ENCODE measurements around the gene TRIM63. TPM values are rescaled to one million over a fixed set of nuclear protein-coding genes. Genes with fewer than 3 reads are reported as not detected.

Gene TRIM63
- total RNA-seq, 4 donors from 2014 or later = 0.77 to 5.4 TPM; not detected in 2

GRCh38 chr1:26084091-26084561, 16.7 kb upstream of the TRIM63 start:
- no peaks in the 10 kb centered on the region for H3K4me1 ChIP-seq
- intact Hi-C loops (cut with DNase I; ENCODE audit: low total_unique reads) = no loop called here

GRCh38 chr1:26083208-26083607, 15.8 kb upstream of the TRIM63 start:
- no peak for DNase-seq
- intact Hi-C loops (cut with DNase I; ENCODE audit: low total_unique reads) = no loop called here
- TF ChIP-seq CTCF (IDR thresholded peaks at IDR 0.05) (no peak), POLR2A (IDR thresholded peaks at IDR 0.05) (no peak)
- Histone ChIP-seq H3K4me1 (no peaks in the 10 kb centered on the region), H3K4me3 (no peak overlapping the region), H3K27ac (no peak overlapping the region), H3K27me3 (no peaks in the 10 kb centered on the region), H3K9me3 (no peaks in the 10 kb centered on the region), H3K36me3 (no peaks in the 10 kb centered on the region)

More at GRCh38 chr1:26084091-26084561, 16.7 kb upstream of the TRIM63 start:
- DNase-seq = no peak
- Histone ChIP-seq H3K4me3 (no peak overlapping the region), H3K36me3 (no peaks in the 10 kb centered on the region), H3K9me3 (no peaks in the 10 kb centered on the region), H3K27ac (no peak overlapping the region), H3K27me3 (no peaks in the 10 kb centered on the region)
- TF ChIP-seq POLR2A (IDR thresholded peaks at IDR 0.05) (no peak), CTCF (IDR thresholded peaks at IDR 0.05) (no peak)

- Histone ChIP-seq H3K4me1 (no peaks in the 10 kb centered on the region), H3K4me3 (no peak overlapping the region), H3K36me3 (no peaks in the 10 kb centered on the region), H3K9me3 (no peaks in the 10 kb centered on the region), H3K27ac (no peak overlapping the region), H3K27me3 (no peaks in the 10 kb centered on the region)
- no peak for DNase-seq
- intact Hi-C loops (cut with DNase I; ENCODE audit: low total_unique reads) = no loop called here
- no peak for TF ChIP-seq POLR2A (IDR thresholded peaks at IDR 0.05)
- TF ChIP-seq CTCF (IDR thresholded peaks at IDR 0.05) = no peak
Measured at GRCh38 chr1:26082020-26082350, 14.6 kb upstream of the TRIM63 start.

- Histone ChIP-seq H3K4me1 (no peaks in the 10 kb centered on the region), H3K27ac (no peak overlapping the region), H3K27me3 (no peaks in the 10 kb centered on the region), H3K36me3 (no peaks in the 10 kb centered on the region), H3K9me3 (no peaks in the 10 kb centered on the region), H3K4me3 (no peak overlapping the region)
- DNase-seq = no peak
- no peak for TF ChIP-seq POLR2A (IDR thresholded peaks at IDR 0.05)
- no peak for TF ChIP-seq CTCF (IDR thresholded peaks at IDR 0.05)
- intact Hi-C loops (cut with DNase I; ENCODE audit: low total_unique reads) = no loop called here
Measured at GRCh38 chr1:26081267-26082019, 14.0 kb upstream of the TRIM63 start.

- intact Hi-C loops (cut with DNase I; ENCODE audit: low total_unique reads) = no loop called here
- no peaks in the 10 kb centered on the region for H3K9me3 ChIP-seq
Measured at GRCh38 chr1:26079960-26080814, 12.8 kb upstream of the TRIM63 start.

More at GRCh38 chr1:26079960-26080814, 12.8 kb upstream of the TRIM63 start:
- no peak overlapping the region for H3K4me3 ChIP-seq
- DNase-seq = no peak
- no peaks in the 10 kb centered on the region for H3K4me1 ChIP-seq
- no peaks in the 10 kb centered on the region for H3K36me3 ChIP-seq
- H3K27ac ChIP-seq = no peak overlapping the region
- TF ChIP-seq POLR2A (IDR thresholded peaks at IDR 0.05) (no peak), CTCF (IDR thresholded peaks at IDR 0.05) (no peak)
- H3K27me3 ChIP-seq = no peaks in the 10 kb centered on the region

Measured in uterus (tissue), 4 donors.